ENCODE results near the gene BBC3. TPM values are rescaled to one million over a fixed set of nuclear protein-coding genes. Genes with fewer than 3 reads are reported as not detected.

BBC3 gene
- total RNA-seq, 1 experiment from 2014 or later, result 49.5 TPM

GRCh38 chr19:47240556-47240955 lies 9.6 kb upstream of the BBC3 start:
- CTCF ChIA-PET, result interaction anchor here (0.6 to 3.4 kb wide), 6 partner anchors 13 to 334 kb away, joined by 3 to 27 read pairs (median 5); no protein-coding TSS in a partner anchor
- Mint-ChIP-seq H3K27me3 (ENCODE audit: low read depth) (peaks cover 38% of the 10 kb centered on the region), H3K4me3 (peak overlapping the region; percentile 58)

GRCh38 chr19:47239610-47240296 lies 8.8 kb upstream of the BBC3 start:
- peak overlapping the region; percentile 58 for H3K4me3 Mint-ChIP-seq
- no peaks in the 10 kb centered on the region for H3K36me3 Mint-ChIP-seq
- H3K4me1 Mint-ChIP-seq, result peaks cover 20% of the 10 kb centered on the region
- H3K9me3 Mint-ChIP-seq, result no peaks in the 10 kb centered on the region
- CTCF ChIA-PET, result interaction anchor here (0.8 to 3.4 kb wide), 4 partner anchors 13 to 227 kb away, joined by 3 to 27 read pairs (median 4); no protein-coding TSS in a partner anchor
- H3K27me3 Mint-ChIP-seq (ENCODE audit: low read depth), result peaks cover 31% of the 10 kb centered on the region
- POLR2A ChIA-PET, result interaction anchor here (1.3 to 1.9 kb wide), 4 partner anchors 12 to 126 kb away, joined by 4 to 13 read pairs (median 8); partner anchors contain the start of gene ZC3H4
- peak; percentile 4; the same call in 1 of the 2 replicates for ATAC-seq
- no peak overlapping the region for H3K27ac Mint-ChIP-seq
- DNase-seq (ENCODE audit: low spot score), result peak; percentile 83
- no peak for TF ChIP-seq IRF2 (CRISPR knock-in tag; IDR thresholded peaks at IDR 0.05; ENCODE audit: borderline replicate concordance, low read depth)
- TF ChIP-seq USF2 (CRISPR knock-in tag; IDR thresholded peaks at IDR 0.05), result 0 out of 2 replicates have a peak, but pooled peaks have one; percentile 30
- no peak for TF ChIP-seq JUN (CRISPR knock-in tag; IDR thresholded peaks at IDR 0.05)
- TF ChIP-seq ZMAT4 (CRISPR knock-in tag; IDR thresholded peaks at IDR 0.05), result no peak
- no peak for TF ChIP-seq SMAD4 (CRISPR knock-in tag; IDR thresholded peaks at IDR 0.05)
- no peak for TF ChIP-seq NFYB (CRISPR knock-in tag; conservative IDR thresholded peaks at IDR 0.05; ENCODE audit: low read depth)
- TF ChIP-seq, protein P1, sequence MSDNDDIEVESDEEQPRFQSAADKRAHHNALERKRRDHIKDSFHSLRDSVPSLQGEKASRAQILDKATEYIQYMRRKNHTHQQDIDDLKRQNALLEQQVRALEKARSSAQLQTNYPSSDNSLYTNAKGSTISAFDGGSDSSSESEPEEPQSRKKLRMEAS (CRISPR knock-in tag; IDR thresholded peaks at IDR 0.05), result no peak; the same call in 1 of the 2 replicates
- TF ChIP-seq TP53 (CRISPR knock-in tag; IDR thresholded peaks at IDR 0.05), result no peak
- no peak for TF ChIP-seq MXD4 (CRISPR knock-in tag; IDR thresholded peaks at IDR 0.05; ENCODE audit: borderline replicate concordance)
- TF ChIP-seq NFE2L1 (CRISPR knock-in tag; IDR thresholded peaks at IDR 0.05), result peak; percentile 20; the same call in 1 of the 2 replicates
- TF ChIP-seq, protein P2, sequence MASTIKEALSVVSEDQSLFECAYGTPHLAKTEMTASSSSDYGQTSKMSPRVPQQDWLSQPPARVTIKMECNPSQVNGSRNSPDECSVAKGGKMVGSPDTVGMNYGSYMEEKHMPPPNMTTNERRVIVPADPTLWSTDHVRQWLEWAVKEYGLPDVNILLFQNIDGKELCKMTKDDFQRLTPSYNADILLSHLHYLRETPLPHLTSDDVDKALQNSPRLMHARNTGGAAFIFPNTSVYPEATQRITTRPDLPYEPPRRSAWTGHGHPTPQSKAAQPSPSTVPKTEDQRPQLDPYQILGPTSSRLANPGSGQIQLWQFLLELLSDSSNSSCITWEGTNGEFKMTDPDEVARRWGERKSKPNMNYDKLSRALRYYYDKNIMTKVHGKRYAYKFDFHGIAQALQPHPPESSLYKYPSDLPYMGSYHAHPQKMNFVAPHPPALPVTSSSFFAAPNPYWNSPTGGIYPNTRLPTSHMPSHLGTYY (CRISPR knock-in tag; IDR thresholded peaks at IDR 0.05), result no peak
- TF ChIP-seq FOXK1 (CRISPR knock-in tag; IDR thresholded peaks at IDR 0.05), result peak; percentile 28; the same call in 1 of the 2 replicates
- no peak for TF ChIP-seq ZNF263 (CRISPR knock-in tag; IDR thresholded peaks at IDR 0.05; ENCODE audit: low read depth)
- TF ChIP-seq, protein P3, sequence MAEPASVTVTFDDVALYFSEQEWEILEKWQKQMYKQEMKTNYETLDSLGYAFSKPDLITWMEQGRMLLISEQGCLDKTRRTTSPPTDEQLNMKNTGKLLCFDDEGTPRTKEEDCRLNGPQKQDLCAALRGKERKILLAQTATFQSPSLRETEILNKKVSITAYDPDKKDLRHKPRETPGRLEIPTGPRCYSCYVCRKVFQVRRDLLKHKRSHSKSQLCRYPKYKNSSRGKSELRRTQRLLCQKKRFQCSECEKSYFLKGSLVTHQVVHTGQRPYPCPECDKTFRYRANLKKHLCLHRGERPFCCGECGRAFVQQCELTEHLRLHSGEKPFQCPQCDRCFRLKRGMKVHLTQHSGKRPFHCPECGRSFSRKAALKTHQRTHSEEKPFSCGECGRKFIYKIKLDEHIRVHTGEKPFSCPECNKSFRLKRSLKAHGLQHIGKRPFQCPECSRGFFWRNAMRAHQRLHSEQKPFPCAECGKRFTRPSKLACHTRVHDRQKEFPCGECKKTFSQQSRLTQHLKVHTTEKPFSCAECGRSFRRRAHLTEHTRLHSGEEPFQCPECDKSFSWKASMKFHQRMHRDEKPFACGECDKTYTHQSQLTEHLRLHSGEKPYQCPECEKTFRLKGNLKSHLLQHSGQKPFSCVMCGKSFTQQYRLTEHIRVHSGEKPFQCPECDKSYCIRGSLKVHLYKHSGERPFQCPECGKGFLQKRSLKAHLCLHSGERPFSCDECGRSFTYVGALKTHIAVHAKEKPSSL (CRISPR knock-in tag; conservative IDR thresholded peaks at IDR 0.05), result no peak
- TF ChIP-seq SMAD3 (CRISPR knock-in tag; IDR thresholded peaks at IDR 0.05; ENCODE audit: borderline replicate concordance), result no peak
- TF ChIP-seq FOXP1 (CRISPR knock-in tag; IDR thresholded peaks at IDR 0.05; ENCODE audit: borderline replicate concordance), result peak; percentile 69; the same call in 1 of the 2 replicates
- TF ChIP-seq RELA (CRISPR knock-in tag; IDR thresholded peaks at IDR 0.05; ENCODE audit: borderline replicate concordance), result no peak
- TF ChIP-seq, protein P4, sequence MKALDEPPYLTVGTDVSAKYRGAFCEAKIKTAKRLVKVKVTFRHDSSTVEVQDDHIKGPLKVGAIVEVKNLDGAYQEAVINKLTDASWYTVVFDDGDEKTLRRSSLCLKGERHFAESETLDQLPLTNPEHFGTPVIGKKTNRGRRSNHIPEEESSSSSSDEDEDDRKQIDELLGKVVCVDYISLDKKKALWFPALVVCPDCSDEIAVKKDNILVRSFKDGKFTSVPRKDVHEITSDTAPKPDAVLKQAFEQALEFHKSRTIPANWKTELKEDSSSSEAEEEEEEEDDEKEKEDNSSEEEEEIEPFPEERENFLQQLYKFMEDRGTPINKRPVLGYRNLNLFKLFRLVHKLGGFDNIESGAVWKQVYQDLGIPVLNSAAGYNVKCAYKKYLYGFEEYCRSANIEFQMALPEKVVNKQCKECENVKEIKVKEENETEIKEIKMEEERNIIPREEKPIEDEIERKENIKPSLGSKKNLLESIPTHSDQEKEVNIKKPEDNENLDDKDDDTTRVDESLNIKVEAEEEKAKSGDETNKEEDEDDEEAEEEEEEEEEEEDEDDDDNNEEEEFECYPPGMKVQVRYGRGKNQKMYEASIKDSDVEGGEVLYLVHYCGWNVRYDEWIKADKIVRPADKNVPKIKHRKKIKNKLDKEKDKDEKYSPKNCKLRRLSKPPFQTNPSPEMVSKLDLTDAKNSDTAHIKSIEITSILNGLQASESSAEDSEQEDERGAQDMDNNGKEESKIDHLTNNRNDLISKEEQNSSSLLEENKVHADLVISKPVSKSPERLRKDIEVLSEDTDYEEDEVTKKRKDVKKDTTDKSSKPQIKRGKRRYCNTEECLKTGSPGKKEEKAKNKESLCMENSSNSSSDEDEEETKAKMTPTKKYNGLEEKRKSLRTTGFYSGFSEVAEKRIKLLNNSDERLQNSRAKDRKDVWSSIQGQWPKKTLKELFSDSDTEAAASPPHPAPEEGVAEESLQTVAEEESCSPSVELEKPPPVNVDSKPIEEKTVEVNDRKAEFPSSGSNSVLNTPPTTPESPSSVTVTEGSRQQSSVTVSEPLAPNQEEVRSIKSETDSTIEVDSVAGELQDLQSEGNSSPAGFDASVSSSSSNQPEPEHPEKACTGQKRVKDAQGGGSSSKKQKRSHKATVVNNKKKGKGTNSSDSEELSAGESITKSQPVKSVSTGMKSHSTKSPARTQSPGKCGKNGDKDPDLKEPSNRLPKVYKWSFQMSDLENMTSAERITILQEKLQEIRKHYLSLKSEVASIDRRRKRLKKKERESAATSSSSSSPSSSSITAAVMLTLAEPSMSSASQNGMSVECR (CRISPR knock-in tag; IDR thresholded peaks at IDR 0.05; ENCODE audit: borderline replicate concordance), result no peak
- no peak for TF ChIP-seq TEAD1 (CRISPR knock-in tag; IDR thresholded peaks at IDR 0.05)
- TF ChIP-seq ATF3 (CRISPR knock-in tag; conservative IDR thresholded peaks at IDR 0.05), result no peak
- TF ChIP-seq EMX1 (CRISPR knock-in tag; IDR thresholded peaks at IDR 0.05), result no peak
- peak; percentile 31; the same call in 1 of the 2 replicates for TF ChIP-seq TCF7 (CRISPR knock-in tag; IDR thresholded peaks at IDR 0.05; ENCODE audit: low read depth)

More at GRCh38 chr19:47240556-47240955, 9.6 kb upstream of the BBC3 start:
- Mint-ChIP-seq H3K36me3 (no peaks in the 10 kb centered on the region), H3K4me1 (peaks cover 22% of the 10 kb centered on the region), H3K27ac (no peak overlapping the region), H3K9me3 (no peaks in the 10 kb centered on the region)
- ATAC-seq (no peak), DNase-seq (ENCODE audit: low spot score) (no peak)
- POLR2A ChIA-PET, result interaction anchor here (0.8 to 1.9 kb wide), 7 partner anchors 8 to 127 kb away, joined by 3 to 13 read pairs (median 6); partner anchors contain the start of genes CCDC9 and ZC3H4
- TF ChIP-seq MYBL2 (CRISPR knock-in tag; IDR thresholded peaks at IDR 0.05) (no peak), ESRRA (CRISPR knock-in tag; IDR thresholded peaks at IDR 0.05; ENCODE audit: borderline replicate concordance) (no peak)
- TF ChIP-seq, protein P1 (CRISPR knock-in tag; IDR thresholded peaks at IDR 0.05), result 0 out of 2 replicates have a peak, but pooled peaks have one; percentile 36

Measured in WTC11 (cell line).